B cell (primary cell): ENCODE data around the gene BRME1. TPM values are rescaled to one million over a fixed set of nuclear protein-coding genes. Genes with fewer than 3 reads are reported as not detected.

ENCODE experiments used
- ATAC-seq: fragments of 200-7000 bp; cut with Tn5 transposase; one replicate; pipeline ENCODE4 v1.10.0; 2021; ENCODE audit warnings: low read depth, mild to moderate bottlenecking, moderate number of reproducible peaks, moderate library complexity
- CTCF ChIA-PET: fragments of 350-600 bp; sonication (Branson Sonifier 250); formaldehyde crosslinking; loops from one replicate; lab custom pipeline; 2021; ENCODE audit warnings: antibody characterized with exemption, inconsistent platforms; lab: Charles Lee
- POLR2A ChIA-PET: fragments of 350-600 bp; sonication (Branson Sonifier 250); formaldehyde crosslinking; loops from one replicate; lab custom pipeline; 2021; ENCODE audit warnings: antibody characterized with exemption; lab: Charles Lee
- DNase-seq: peaks from one replicate; pipeline ENCODE4 v3.0.0; 2013
- H2AFZ ChIP-seq: 2 replicates; pipeline ENCODE4 v1.6.1; 2012; ENCODE audit warnings: mild to moderate bottlenecking, low read depth, low read length; ENCODE audit not compliant: insufficient read depth, poor library complexity, severe bottlenecking
- H3K27ac ChIP-seq, 2 donors: 1 replicate in 1 of 2; 2 replicates in 1 of 2; pipeline ENCODE4 v1.5.1; 2012 to 2013; ENCODE audit warnings: low read length in 2 of 2, mild to moderate bottlenecking in 2 of 2, moderate library complexity in 1 of 2
- H3K27me3 ChIP-seq, 4 experiments: fragments of 200-600 bp in 1 of 4; sonication (generic) in 1 of 4; replicated peaks in 1 of 4; 1 replicate in 2 of 4; 2 replicates in 2 of 4; pipeline versions ENCODE4 v1.6.1 to v1.7.0; 2013 to 2016; ENCODE audit warnings: low read length in 3 of 4, mild to moderate bottlenecking in 2 of 4, mixed read lengths in 1 of 4, moderate library complexity in 1 of 4; ENCODE audit not compliant: insufficient read depth in 4 of 4, control insufficient read depth in 3 of 4; ENCODE audit errors: control extremely low read depth in 1 of 4
- H3K36me3 ChIP-seq, 2 experiments: replicated peaks in 1 of 2; 1 replicate in 1 of 2; 2 replicates in 1 of 2; pipeline versions ENCODE4 v1.6.1 to v1.7.1; 2013; ENCODE audit warnings: low read length in 1 of 2; ENCODE audit not compliant: insufficient read depth in 2 of 2, control insufficient read depth in 1 of 2; ENCODE audit errors: control extremely low read depth in 1 of 2, extremely low read depth in 1 of 2
- H3K4me1 ChIP-seq, 2 donors: fragments of 200-600 bp in 1 of 2; sonication (generic) in 1 of 2; 1 replicate in 1 of 2; 2 replicates in 1 of 2; pipeline versions ENCODE4 v1.5.1 to v1.6.1; 2013 to 2017; ENCODE audit warnings: low read length in 2 of 2; ENCODE audit not compliant: control insufficient read depth in 2 of 2, insufficient read depth in 2 of 2
- H3K4me2 ChIP-seq: replicated peaks from 2 replicates; pipeline ENCODE3; 2012; ENCODE audit warnings: mild to moderate bottlenecking, low read depth, low read length; ENCODE audit not compliant: poor library complexity, severe bottlenecking
- H3K4me3 ChIP-seq, 5 experiments: fragments of 200-600 bp in 1 of 5; sonication (generic) in 1 of 5; 1 replicate in 3 of 5; 2 replicates in 2 of 5; pipeline versions ENCODE4 v1.5.1 to v1.7.0; 2011 to 2016; ENCODE audit warnings: low read length in 4 of 5, mild to moderate bottlenecking in 4 of 5, low read depth in 2 of 5, control low read depth in 1 of 5, moderate library complexity in 1 of 5; ENCODE audit not compliant: insufficient read depth in 1 of 5; ENCODE audit errors: control extremely low read depth in 1 of 5, extremely low read depth in 1 of 5
- H3K79me2 ChIP-seq: fragments of 200-600 bp; sonication (generic); one replicate; pipeline ENCODE4 v1.6.0; 2016; ENCODE audit warnings: low read length; ENCODE audit not compliant: control insufficient read depth, insufficient read depth
- H3K9ac ChIP-seq: fragments of 200-600 bp; sonication (generic); 2 replicates; pipeline ENCODE4 v1.6.1; 2017; ENCODE audit warnings: mild to moderate bottlenecking, low read length, moderate library complexity
- H3K9me3 ChIP-seq, 3 donors: one replicate each; pipeline versions ENCODE4 v1.6.1 to v1.7.1; 2013; ENCODE audit warnings: low read length in 2 of 3; ENCODE audit not compliant: control insufficient read depth in 2 of 3, insufficient read depth in 1 of 3; ENCODE audit errors: control extremely low read depth in 1 of 3
- H4K20me1 ChIP-seq: 2 replicates; pipeline ENCODE4 v1.6.0; 2012; ENCODE audit warnings: mild to moderate bottlenecking, low read length; ENCODE audit not compliant: insufficient read depth, control insufficient read depth, poor library complexity, severe bottlenecking
- H3K27ac Mint-ChIP-seq: one replicate; pipeline ENCODE4 v1.8.0; 2021; ENCODE audit warnings: mixed read lengths
- H3K27me3 Mint-ChIP-seq: one replicate; pipeline ENCODE4 v1.8.0; 2021; ENCODE audit warnings: mixed read lengths
- H3K4me1 Mint-ChIP-seq: one replicate; pipeline ENCODE4 v1.8.0; 2021; ENCODE audit warnings: mixed read lengths
- H3K4me3 Mint-ChIP-seq: one replicate; pipeline ENCODE4 v1.8.0; 2021; ENCODE audit warnings: mixed read lengths
- H3K9me3 Mint-ChIP-seq: one replicate; pipeline ENCODE4 v1.8.0; 2022; ENCODE audit warnings: mixed read lengths; ENCODE audit not compliant: insufficient read depth
- EZH2 ChIP-seq: IDR thresholded peaks from 2 replicates; pipeline ENCODE4 v1.6.1; 2012; ENCODE audit warnings: borderline replicate concordance, low read depth, mild to moderate bottlenecking, moderate library complexity, low read length; ENCODE audit not compliant: insufficient read depth, poor library complexity, severe bottlenecking
- WGBS: methylation state at CpG from one replicate; pipeline ENCODE4 v1.1.5; 2013; ENCODE audit warnings: missing lambda C conversion rate; ENCODE audit not compliant: insufficient coverage; 5-methylcytosine and 5-hydroxymethylcytosine counted together
- intact Hi-C: fragments of 100-400 bp; cut with micrococcal nuclease; formaldehyde crosslinking; loops from one replicate; pipeline ENCODE4 v1.10.0; 2022
- polyA plus RNA-seq: library from polyadenylated mRNA; depleted of rRNA; stranded (reverse); fragments of >200 nt; gene quantifications from 2 replicates; pipeline ENCODE4 v1.2.3, GENCODE V29; 2012
- total RNA-seq, 2 donors: library from RNA; stranded (reverse); fragments of 120-200 nt in 1 of 2; gene quantifications; 1 replicate in 1 of 2; 2 replicates in 1 of 2; pipeline versions ENCODE4 v1.2.3 to v1.2.4, GENCODE V29; 2013 to 2022
- TF ChIP-seq, protein P1 (sequence below): fragments of 200-600 bp; IDR thresholded peaks from one replicate; pipeline ENCODE4 v1.8.0; 2022; ENCODE audit warnings: antibody characterized with exemption, mild to moderate bottlenecking

Gene BRME1
- total and polyA plus RNA-seq, 2 donors (not counting 1 experiment from before 2014, with no cell fraction given), result 1.8 to 2.4 TPM

DNA sequence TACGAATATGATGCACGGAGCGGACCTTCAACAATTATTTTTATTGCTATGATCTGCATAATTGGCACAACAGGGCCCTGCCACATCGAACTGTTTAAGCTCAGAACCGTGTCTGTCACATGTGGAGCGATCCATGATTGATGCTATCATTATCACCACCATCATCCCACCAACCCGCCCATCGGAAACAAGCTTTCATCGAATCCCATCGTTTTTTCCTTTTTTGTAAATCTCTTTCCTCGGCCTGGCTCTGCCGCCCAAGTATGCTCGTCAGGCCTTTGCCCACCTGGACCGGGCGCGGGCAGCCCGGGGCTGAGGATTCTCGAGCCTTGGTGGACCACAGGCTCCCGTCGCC, 45.9 kb upstream of the BRME1 start:
- Histone ChIP-seq H4K20me1 (peaks cover 34% of the 10 kb centered on the region), H3K9ac (peak overlapping the region; percentile 91), H3K4me2 (peak overlapping the region; percentile 98), H3K79me2 (peaks cover 30% of the 10 kb centered on the region), H3K36me3 (peaks cover 0 to 20% of the 10 kb centered on the region in 2 experiments), H3K4me1 (peaks cover 15 to 18% of the 10 kb centered on the region in 2 donors), H3K4me3 (peak overlapping the region; percentile 27 to 59 (median 55)), H3K27me3 (no peaks in the 10 kb centered on the region), H3K27ac (peak overlapping the region; percentile 18 to 65), H2AFZ (peak overlapping the region; percentile 63), H3K9me3 (no peaks in the 10 kb centered on the region)
- Mint-ChIP-seq H3K27ac (peak overlapping the region; percentile 96), H3K4me3 (peak overlapping the region; percentile 96), H3K4me1 (peaks cover 21% of the 10 kb centered on the region), H3K9me3 (no peaks in the 10 kb centered on the region), H3K27me3 (no peaks in the 10 kb centered on the region)
- TF ChIP-seq, protein P1, sequence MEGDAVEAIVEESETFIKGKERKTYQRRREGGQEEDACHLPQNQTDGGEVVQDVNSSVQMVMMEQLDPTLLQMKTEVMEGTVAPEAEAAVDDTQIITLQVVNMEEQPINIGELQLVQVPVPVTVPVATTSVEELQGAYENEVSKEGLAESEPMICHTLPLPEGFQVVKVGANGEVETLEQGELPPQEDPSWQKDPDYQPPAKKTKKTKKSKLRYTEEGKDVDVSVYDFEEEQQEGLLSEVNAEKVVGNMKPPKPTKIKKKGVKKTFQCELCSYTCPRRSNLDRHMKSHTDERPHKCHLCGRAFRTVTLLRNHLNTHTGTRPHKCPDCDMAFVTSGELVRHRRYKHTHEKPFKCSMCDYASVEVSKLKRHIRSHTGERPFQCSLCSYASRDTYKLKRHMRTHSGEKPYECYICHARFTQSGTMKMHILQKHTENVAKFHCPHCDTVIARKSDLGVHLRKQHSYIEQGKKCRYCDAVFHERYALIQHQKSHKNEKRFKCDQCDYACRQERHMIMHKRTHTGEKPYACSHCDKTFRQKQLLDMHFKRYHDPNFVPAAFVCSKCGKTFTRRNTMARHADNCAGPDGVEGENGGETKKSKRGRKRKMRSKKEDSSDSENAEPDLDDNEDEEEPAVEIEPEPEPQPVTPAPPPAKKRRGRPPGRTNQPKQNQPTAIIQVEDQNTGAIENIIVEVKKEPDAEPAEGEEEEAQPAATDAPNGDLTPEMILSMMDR, result no peak
- no peak for TF ChIP-seq EZH2
- intact Hi-C loops, result loop anchor here (1.0 to 5.0 kb wide), 6 partner anchors 35 to 166 kb away; partner anchors contain the start of genes BRME1, CC2D1A, MISP3 and PRKACA
- CTCF ChIA-PET, result interaction anchor here (0.7 to 2.3 kb wide), 7 partner anchors 18 to 120 kb away, joined by 3 to 10 read pairs (median 4); partner anchors contain the start of gene IL27RA
- no peak for DNase-seq
- WGBS, result 14% methylated on average over 20 of the region's 20 CpGs
- no peak for ATAC-seq
- POLR2A ChIA-PET, result interaction anchor here (0.6 to 2.8 kb wide), 5 partner anchors 34 to 105 kb away, joined by 3 to 12 read pairs (median 7); partner anchors contain the start of gene IL27RA

DNA sequence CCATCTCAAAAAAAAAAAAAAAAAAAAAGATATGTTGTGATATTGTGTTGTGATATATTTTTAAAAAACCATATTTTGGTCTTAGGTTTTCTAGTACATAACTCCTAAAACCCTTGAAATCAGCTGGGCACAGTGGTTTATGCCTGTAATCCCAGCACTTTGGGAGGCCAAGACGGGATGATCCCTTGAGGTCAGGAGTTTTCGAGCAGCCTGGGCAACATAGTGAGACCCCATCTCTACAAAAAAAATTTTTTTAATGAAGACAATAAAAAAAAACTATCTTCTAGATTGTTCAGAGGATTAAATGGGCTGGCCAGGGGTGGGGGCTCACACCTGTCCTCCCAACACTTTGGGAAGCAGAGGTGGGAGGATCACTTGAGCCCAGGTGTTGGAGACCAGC, 45.1 kb upstream of the BRME1 start:
- Histone ChIP-seq H2AFZ (no peak overlapping the region), H3K36me3 (peaks cover 0 to 13% of the 10 kb centered on the region in 2 experiments), H3K9me3 (no peaks in the 10 kb centered on the region), H3K4me2 (no peak overlapping the region), H3K4me3 (no peak overlapping the region), H3K9ac (no peak overlapping the region), H3K4me1 (peaks cover 15 to 18% of the 10 kb centered on the region in 2 donors), H3K79me2 (peaks cover 30% of the 10 kb centered on the region), H3K27ac (no peak overlapping the region), H4K20me1 (peaks cover 28% of the 10 kb centered on the region), H3K27me3 (no peaks in the 10 kb centered on the region)
- Mint-ChIP-seq H3K27me3 (no peaks in the 10 kb centered on the region), H3K27ac (no peak overlapping the region), H3K4me3 (no peak overlapping the region), H3K4me1 (peaks cover 21% of the 10 kb centered on the region), H3K9me3 (no peaks in the 10 kb centered on the region)
- ATAC-seq (no peak), DNase-seq (no peak)
- CTCF ChIA-PET, result interaction anchor here (1.2 to 1.5 kb wide), 3 partner anchors 72 to 97 kb away, joined by 3 to 4 read pairs (median 4); partner anchors contain the start of gene IL27RA
- POLR2A ChIA-PET, result interaction anchor here (0.7 kb wide), 1 partner anchor 30 kb away, joined by 6 read pairs; no protein-coding TSS in a partner anchor
- no CpG with 5 or more reads among the region's 2 CpGs for WGBS
- TF ChIP-seq, protein P1, result no peak
- intact Hi-C loops, result loop anchor here (5.0 kb wide), 1 partner anchor 121 kb away; the partner anchor contains the start of gene MISP3
